ENCODE results near the gene ZNF230.

ZNF230 gene

DNA sequence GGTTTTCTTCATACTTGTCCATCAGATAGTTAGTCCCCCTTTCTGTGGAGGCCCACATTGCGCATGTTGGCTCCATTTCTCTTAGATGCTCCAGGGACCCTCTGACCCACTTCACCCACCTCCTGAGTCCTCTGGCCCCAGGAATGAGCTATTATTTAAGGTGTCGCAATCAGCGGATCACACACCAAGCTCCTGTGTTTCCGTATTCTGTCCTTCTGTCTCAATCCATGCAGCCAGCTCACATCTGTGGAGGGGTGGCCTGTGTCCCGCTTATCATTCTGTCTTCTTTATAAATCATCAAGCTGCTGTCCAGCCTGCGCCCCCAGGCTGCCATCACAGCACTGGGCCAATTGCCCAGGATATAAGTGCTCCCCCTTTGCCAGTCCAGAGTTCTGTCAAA is 4.7 kb downstream of the ZNF230 start:
- POLR2A ChIA-PET, result no interaction called here
- peaks cover 61 to 82% of the 10 kb centered on the region in 2 experiments for H3K36me3 ChIP-seq (ENCODE audit: control insufficient read depth in 2 of 2, insufficient read depth in 1 of 2, low read length in 2 of 2)
- CTCF ChIA-PET, result interaction anchor here (0.6 kb wide), 1 partner anchor 272 kb away, joined by 5 read pairs; no protein-coding TSS in a partner anchor
- peaks cover 31% of the 10 kb centered on the region for H3K9me3 ChIP-seq (ENCODE audit: control insufficient read depth, insufficient read depth, low read depth, low read length)
- no peak overlapping the region for H3K4me3 ChIP-seq (ENCODE audit: low read depth, low read length)
- no peak overlapping the region for H3K27ac ChIP-seq (ENCODE audit: extremely low read depth, low read depth, low read length)
- TF ChIP-seq ZNF837 (tag by site-specific recombination; IDR thresholded peaks at IDR 0.05), result no peak
- TF ChIP-seq ZNF48 (tag by site-specific recombination; IDR thresholded peaks at IDR 0.05), result no peak
- TF ChIP-seq ZNF510 (tag by site-specific recombination; IDR thresholded peaks at IDR 0.05; ENCODE audit: insufficient replicate concordance), result no peak
- no peak for TF ChIP-seq SALL2 (tag by site-specific recombination; IDR thresholded peaks at IDR 0.05; ENCODE audit: borderline replicate concordance)
- no peak for TF ChIP-seq ZNF394 (tag by site-specific recombination; IDR thresholded peaks at IDR 0.05; ENCODE audit: borderline replicate concordance)
- TF ChIP-seq, protein P1, sequence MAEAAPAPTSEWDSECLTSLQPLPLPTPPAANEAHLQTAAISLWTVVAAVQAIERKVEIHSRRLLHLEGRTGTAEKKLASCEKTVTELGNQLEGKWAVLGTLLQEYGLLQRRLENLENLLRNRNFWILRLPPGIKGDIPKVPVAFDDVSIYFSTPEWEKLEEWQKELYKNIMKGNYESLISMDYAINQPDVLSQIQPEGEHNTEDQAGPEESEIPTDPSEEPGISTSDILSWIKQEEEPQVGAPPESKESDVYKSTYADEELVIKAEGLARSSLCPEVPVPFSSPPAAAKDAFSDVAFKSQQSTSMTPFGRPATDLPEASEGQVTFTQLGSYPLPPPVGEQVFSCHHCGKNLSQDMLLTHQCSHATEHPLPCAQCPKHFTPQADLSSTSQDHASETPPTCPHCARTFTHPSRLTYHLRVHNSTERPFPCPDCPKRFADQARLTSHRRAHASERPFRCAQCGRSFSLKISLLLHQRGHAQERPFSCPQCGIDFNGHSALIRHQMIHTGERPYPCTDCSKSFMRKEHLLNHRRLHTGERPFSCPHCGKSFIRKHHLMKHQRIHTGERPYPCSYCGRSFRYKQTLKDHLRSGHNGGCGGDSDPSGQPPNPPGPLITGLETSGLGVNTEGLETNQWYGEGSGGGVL (tag by site-specific recombination; IDR thresholded peaks at IDR 0.05), result no peak
- TF ChIP-seq IKZF3 (tag by site-specific recombination; IDR thresholded peaks at IDR 0.05), result no peak
- no peak for TF ChIP-seq ZNF16 (tag by site-specific recombination; IDR thresholded peaks at IDR 0.05; ENCODE audit: low read depth)
- TF ChIP-seq ZNF660 (tag by site-specific recombination; IDR thresholded peaks at IDR 0.05), result no peak
- TF ChIP-seq, protein P2, sequence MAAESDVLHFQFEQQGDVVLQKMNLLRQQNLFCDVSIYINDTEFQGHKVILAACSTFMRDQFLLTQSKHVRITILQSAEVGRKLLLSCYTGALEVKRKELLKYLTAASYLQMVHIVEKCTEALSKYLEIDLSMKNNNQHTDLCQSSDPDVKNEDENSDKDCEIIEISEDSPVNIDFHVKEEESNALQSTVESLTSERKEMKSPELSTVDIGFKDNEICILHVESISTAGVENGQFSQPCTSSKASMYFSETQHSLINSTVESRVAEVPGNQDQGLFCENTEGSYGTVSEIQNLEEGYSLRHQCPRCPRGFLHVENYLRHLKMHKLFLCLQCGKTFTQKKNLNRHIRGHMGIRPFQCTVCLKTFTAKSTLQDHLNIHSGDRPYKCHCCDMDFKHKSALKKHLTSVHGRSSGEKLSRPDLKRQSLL (tag by site-specific recombination; IDR thresholded peaks at IDR 0.05), result no peak
- TF ChIP-seq KLF8 (tag by site-specific recombination; IDR thresholded peaks at IDR 0.05), result no peak
- TF ChIP-seq ZNF391 (tag by site-specific recombination; IDR thresholded peaks at IDR 0.05; ENCODE audit: borderline replicate concordance, low read depth), result no peak
- no peak for TF ChIP-seq ZNF621 (tag by site-specific recombination; IDR thresholded peaks at IDR 0.05)
- peaks cover 5% of the 10 kb centered on the region for H3K4me1 ChIP-seq (ENCODE audit: control insufficient read depth, insufficient read depth, low read length)

DNA sequence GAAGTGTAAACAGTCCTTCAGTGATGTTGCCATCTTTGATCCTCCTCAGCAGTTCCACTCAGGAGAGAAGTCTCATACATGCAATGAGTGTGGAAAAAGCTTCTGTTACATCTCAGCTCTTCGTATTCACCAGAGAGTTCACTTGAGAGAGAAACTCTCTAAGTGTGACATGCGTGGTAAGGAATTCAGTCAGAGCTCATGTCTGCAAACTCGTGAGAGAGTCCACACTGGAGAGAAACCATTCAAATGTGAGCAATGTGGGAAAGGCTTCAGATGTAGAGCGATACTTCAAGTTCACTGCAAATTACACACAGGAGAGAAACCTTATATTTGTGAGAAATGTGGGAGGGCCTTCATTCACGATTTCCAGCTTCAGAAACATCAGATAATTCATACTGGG is 7.7 kb downstream of the ZNF230 start:
- H3K27ac ChIP-seq (ENCODE audit: extremely low read depth, low read depth, low read length), result no peak overlapping the region
- CTCF ChIA-PET, result interaction anchor here (0.7 kb wide), 1 partner anchor 208 kb away, joined by 3 read pairs; no protein-coding TSS in a partner anchor
- POLR2A ChIA-PET, result no interaction called here
- no peak overlapping the region for H3K4me3 ChIP-seq (ENCODE audit: low read depth, low read length)
- H3K4me1 ChIP-seq (ENCODE audit: control insufficient read depth, insufficient read depth, low read length), result no peaks in the 10 kb centered on the region
- H3K36me3 ChIP-seq (ENCODE audit: control insufficient read depth in 2 of 2, insufficient read depth in 1 of 2, low read length in 2 of 2), result peaks cover 66 to 80% of the 10 kb centered on the region in 2 experiments
- H3K9me3 ChIP-seq (ENCODE audit: control insufficient read depth, insufficient read depth, low read depth, low read length), result peaks cover 39% of the 10 kb centered on the region
- TF ChIP-seq, protein P3, sequence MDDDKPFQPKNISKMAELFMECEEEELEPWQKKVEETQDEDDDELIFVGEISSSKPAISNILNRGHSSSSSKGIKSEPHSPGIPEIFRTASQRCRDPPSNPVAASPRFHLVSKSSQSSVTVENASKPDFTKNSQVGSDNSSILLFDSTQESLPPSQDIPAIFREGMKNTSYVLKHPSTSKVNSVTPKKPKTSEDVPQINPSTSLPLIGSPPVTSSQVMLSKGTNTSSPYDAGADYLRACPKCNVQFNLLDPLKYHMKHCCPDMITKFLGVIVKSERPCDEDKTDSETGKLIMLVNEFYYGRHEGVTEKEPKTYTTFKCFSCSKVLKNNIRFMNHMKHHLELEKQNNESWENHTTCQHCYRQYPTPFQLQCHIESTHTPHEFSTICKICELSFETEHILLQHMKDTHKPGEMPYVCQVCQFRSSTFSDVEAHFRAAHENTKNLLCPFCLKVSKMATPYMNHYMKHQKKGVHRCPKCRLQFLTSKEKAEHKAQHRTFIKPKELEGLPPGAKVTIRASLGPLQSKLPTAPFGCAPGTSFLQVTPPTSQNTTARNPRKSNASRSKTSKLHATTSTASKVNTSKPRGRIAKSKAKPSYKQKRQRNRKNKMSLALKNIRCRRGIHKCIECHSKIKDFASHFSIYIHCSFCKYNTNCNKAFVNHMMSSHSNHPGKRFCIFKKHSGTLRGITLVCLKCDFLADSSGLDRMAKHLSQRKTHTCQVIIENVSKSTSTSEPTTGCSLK (tag by site-specific recombination; IDR thresholded peaks at IDR 0.05), result no peak
- TF ChIP-seq ZNF266 (tag by site-specific recombination; IDR thresholded peaks at IDR 0.05; ENCODE audit: low read depth) (no peak), MEIS1 (CRISPR knock-in tag; IDR thresholded peaks at IDR 0.05; ENCODE audit: borderline replicate concordance) (no peak), ZNF501 (tag by site-specific recombination; IDR thresholded peaks at IDR 0.05) (no peak), GLIS1 (tag by site-specific recombination; IDR thresholded peaks at IDR 0.05) (no peak), ZNF140 (tag by site-specific recombination; IDR thresholded peaks at IDR 0.05) (peak; percentile 58; the same call in 1 of the 2 replicates), KLF9 (tag by site-specific recombination; IDR thresholded peaks at IDR 0.05; ENCODE audit: low read depth) (no peak), MYNN (tag by site-specific recombination; IDR thresholded peaks at IDR 0.05; ENCODE audit: borderline replicate concordance) (no peak), ZNF366 (tag by site-specific recombination; conservative IDR thresholded peaks at IDR 0.05) (no peak), KLF10 (tag by site-specific recombination; IDR thresholded peaks at IDR 0.05) (no peak), ZBTB48 (tag by site-specific recombination; IDR thresholded peaks at IDR 0.05) (no peak), ZNF24 (tag by site-specific recombination; IDR thresholded peaks at IDR 0.05) (no peak), ZNF701 (tag by site-specific recombination; IDR thresholded peaks at IDR 0.05) (no peak), ZNF626 (tag by site-specific recombination; IDR thresholded peaks at IDR 0.05) (peak; percentile 36; the same call in 1 of the 2 replicates)
- TF ChIP-seq, protein P4, sequence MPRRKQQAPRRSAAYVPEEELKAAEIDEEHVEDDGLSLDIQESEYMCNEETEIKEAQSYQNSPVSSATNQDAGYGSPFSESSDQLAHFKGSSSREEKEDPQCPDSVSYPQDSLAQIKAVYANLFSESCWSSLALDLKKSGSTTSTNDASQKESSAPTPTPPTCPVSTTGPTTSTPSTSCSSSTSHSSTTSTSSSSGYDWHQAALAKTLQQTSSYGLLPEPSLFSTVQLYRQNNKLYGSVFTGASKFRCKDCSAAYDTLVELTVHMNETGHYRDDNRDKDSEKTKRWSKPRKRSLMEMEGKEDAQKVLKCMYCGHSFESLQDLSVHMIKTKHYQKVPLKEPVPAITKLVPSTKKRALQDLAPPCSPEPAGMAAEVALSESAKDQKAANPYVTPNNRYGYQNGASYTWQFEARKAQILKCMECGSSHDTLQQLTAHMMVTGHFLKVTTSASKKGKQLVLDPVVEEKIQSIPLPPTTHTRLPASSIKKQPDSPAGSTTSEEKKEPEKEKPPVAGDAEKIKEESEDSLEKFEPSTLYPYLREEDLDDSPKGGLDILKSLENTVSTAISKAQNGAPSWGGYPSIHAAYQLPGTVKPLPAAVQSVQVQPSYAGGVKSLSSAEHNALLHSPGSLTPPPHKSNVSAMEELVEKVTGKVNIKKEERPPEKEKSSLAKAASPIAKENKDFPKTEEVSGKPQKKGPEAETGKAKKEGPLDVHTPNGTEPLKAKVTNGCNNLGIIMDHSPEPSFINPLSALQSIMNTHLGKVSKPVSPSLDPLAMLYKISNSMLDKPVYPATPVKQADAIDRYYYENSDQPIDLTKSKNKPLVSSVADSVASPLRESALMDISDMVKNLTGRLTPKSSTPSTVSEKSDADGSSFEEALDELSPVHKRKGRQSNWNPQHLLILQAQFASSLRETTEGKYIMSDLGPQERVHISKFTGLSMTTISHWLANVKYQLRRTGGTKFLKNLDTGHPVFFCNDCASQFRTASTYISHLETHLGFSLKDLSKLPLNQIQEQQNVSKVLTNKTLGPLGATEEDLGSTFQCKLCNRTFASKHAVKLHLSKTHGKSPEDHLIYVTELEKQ (tag by site-specific recombination; IDR thresholded peaks at IDR 0.05; ENCODE audit: borderline replicate concordance), result no peak
